Measurements from ENCODE around the gene CCR2. TPM values are rescaled to one million over a fixed set of nuclear protein-coding genes. Genes with fewer than 3 reads are reported as not detected.

CCR2 gene
- total and polyA plus RNA-seq, 2 of the 4 experiments (the other 2 are of a cell fraction), result not detected

DNA sequence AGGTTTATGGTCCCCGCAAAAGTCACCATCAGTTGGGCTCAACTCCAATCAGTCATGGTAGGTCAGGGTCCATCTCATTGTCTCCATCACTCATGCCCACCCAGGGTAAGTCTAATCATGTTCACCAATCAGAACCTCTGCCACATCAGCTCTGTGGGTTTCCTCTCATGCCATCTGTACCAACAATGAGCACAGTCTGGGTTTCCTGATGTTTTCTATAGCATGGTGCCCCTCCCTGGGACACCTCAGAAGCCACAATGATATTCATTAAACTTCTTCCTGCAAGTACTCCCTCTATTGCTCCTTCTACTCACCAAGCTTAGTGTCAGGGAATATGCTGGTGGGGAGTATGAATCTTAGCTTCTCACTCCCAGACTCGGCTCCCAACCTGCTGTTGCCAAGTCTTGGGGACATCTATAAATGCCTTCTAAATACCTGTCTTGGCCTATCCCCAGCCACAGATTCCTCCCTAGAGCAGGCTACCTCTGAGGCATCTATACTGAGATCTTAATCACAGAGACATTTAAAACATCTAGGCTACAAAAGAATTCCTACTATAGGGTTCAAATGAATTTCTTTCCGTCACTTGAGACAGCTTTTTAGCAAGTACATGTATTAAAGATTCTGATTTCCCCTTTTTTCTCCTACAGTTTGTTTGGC is 5.0 kb upstream of the CCR2 start:
- Histone ChIP-seq H3K27ac (ENCODE audit: insufficient read depth, low read length) (no peak overlapping the region), H2AK9ac (replicated peaks; ENCODE audit: low read depth, low read length, poor library complexity) (no peak overlapping the region), H3K79me1 (ENCODE audit: low read depth in 1 of 2, low read length in 2 of 2) (no peaks in the 10 kb centered on the region), H2BK5ac (ENCODE audit: low read depth, low read length, poor library complexity, severe bottlenecking) (no peak overlapping the region), H3K9me3 (ENCODE audit: control insufficient read depth, insufficient read depth, low read length) (no peaks in the 10 kb centered on the region), H4K91ac (ENCODE audit: insufficient read depth, low read depth, low read length) (no peak overlapping the region), H3K4ac (ENCODE audit: low read depth, low read length) (no peak overlapping the region), H3K4me3 (ENCODE audit: insufficient read depth, low read depth, low read length) (no peak overlapping the region), H4K8ac (ENCODE audit: low read depth in 2 of 2, low read length in 2 of 2) (no peak overlapping the region), H3K4me1 (ENCODE audit: control insufficient read depth, insufficient read depth, low read length) (no peaks in the 10 kb centered on the region), H3K18ac (ENCODE audit: low read depth, low read length) (no peak overlapping the region), H3K36me3 (ENCODE audit: control insufficient read depth, insufficient read depth, low read length) (no peaks in the 10 kb centered on the region), H3K23ac (ENCODE audit: low read depth, low read length) (no peak overlapping the region), H2BK15ac (ENCODE audit: low read depth, low read length) (no peak overlapping the region), H3K4me2 (ENCODE audit: low read depth, low read length) (no peak overlapping the region), H4K20me1 (ENCODE audit: insufficient read depth, low read length) (no peaks in the 10 kb centered on the region), H2BK120ac (ENCODE audit: low read depth, low read length) (no peak overlapping the region), H3K9me1 (ENCODE audit: insufficient read depth, low read length) (no peaks in the 10 kb centered on the region), H3K27me3 (ENCODE audit: control insufficient read depth, insufficient read depth, low read length) (peaks cover 16% of the 10 kb centered on the region), H3K56ac (ENCODE audit: extremely low read depth, insufficient read depth, low read length) (no peak overlapping the region), H2AK5ac (ENCODE audit: low read depth, low read length) (no peak overlapping the region), H2AFZ (replicated peaks; ENCODE audit: low read length, poor library complexity) (no peak overlapping the region), H4K5ac (ENCODE audit: low read depth, low read length) (no peak overlapping the region), H3K14ac (replicated peaks; ENCODE audit: low read depth, low read length) (no peak overlapping the region), H2BK20ac (ENCODE audit: low read depth, low read length) (no peak overlapping the region), H3K9ac (ENCODE audit: low read depth, low read length) (no peak overlapping the region)
- ChIA-PET CTCF (no interaction called here), POLR2A (ENCODE audit: unreplicated experiment) (no interaction called here)
- intact Hi-C loops (cut with micrococcal nuclease), result no loop called here
- in situ Hi-C loops (cut with MboI; ENCODE audit: low sequenced_read_pairs), result no loop called here
- TF ChIP-seq MAZ (IDR thresholded peaks at IDR 0.05; ENCODE audit: borderline replicate concordance, low read depth, low read length), result no peak
- TF ChIP-seq POLR2A (IDR thresholded peaks at IDR 0.05; ENCODE audit: low read depth, low read length), result no peak
- TF ChIP-seq FOS (IDR thresholded peaks at IDR 0.05; ENCODE audit: low read depth, low read length), result no peak
- no peak for TF ChIP-seq RAD21 (IDR thresholded peaks at IDR 0.05; ENCODE audit: low read length)
- no peak for TF ChIP-seq MAFK (IDR thresholded peaks at IDR 0.05; ENCODE audit: low read depth, low read length)
- WGBS, 2 experiments (ENCODE audit: extremely low coverage in 2 of 2, insufficient read length in 1 of 2), result 67% methylated on average over 1 of the region's 3 CpGs; no CpG with 5 or more reads in 1 of the 2 experiments
- dilution Hi-C loops (cut with HindIII; ENCODE audit: low sequenced_read_pairs, unreplicated experiment), result no loop called here
- DNase-seq (no peak), ATAC-seq (ENCODE audit: low read depth) (no peak)
- no TSS peak for BruUV-seq (replicated peaks)
